K562 (cell line): Measurements from ENCODE around the gene PLXDC2. TPM values are rescaled to one million over a fixed set of nuclear protein-coding genes. Genes with fewer than 3 reads are reported as not detected.

Experiments
- ATAC-seq: fragments of 200-7000 bp; cut with Tn5 transposase; 3 replicates; pipeline ENCODE4 v1.9.1; 2020; ENCODE audit warnings: moderate library complexity
- BruUV-seq: library from RNA; stranded (reverse); fragments of 400-500 nt; replicated peaks from 2 replicates; lab custom pipeline; 2021; lab: Mats Ljungman, UMichigan
- CTCF ChIA-PET: fragments of 300-600 bp; formaldehyde crosslinking; extraction: SDS; loops from one replicate; lab custom pipeline; 2021; ENCODE audit warnings: low intra/inter-chr PET ratio; lab: Yijun Ruan, JAX
- POLR2A ChIA-PET: fragments of 300-600, 350-650 bp; sonication (Branson Sonifier 250); formaldehyde crosslinking; extraction: SDS; loops from one replicate; lab custom pipeline; 2021; ENCODE audit warnings: antibody characterized with exemption, inconsistent platforms; lab: Yijun Ruan, JAX
- DNase-seq, 4 experiments: peaks; one replicate each; pipeline versions ENCODE4 v3.0.0 to v3.0.0-alpha.2; 2011 to 2018; ENCODE audit warnings: low spot score in 3 of 4, mixed read lengths in 3 of 4; ENCODE audit errors: extremely low read depth in 1 of 4
- FAIRE-seq: peaks from 2 replicates; lab custom pipeline; 2011; peaks lifted over from hg19 to GRCh38; lab: Jason Lieb, UNC
- H2AFZ ChIP-seq: 2 replicates; pipeline ENCODE4 v1.6.0; 2011; ENCODE audit warnings: low read depth, low read length, control low read depth, inconsistent platforms
- H3K27ac ChIP-seq: fragments of 200-600 bp; 3 replicates; pipeline ENCODE4 v1.8.0; 2011; ENCODE audit warnings: low read depth, mild to moderate bottlenecking, control low read depth, inconsistent platforms, low read length, moderate library complexity, mixed read lengths; ENCODE audit errors: extremely low read depth
- H3K27me3 ChIP-seq, 2 experiments: fragments of 300-600 bp in 1 of 2; 2 replicates in 1 of 2; 3 replicates in 1 of 2; pipeline versions ENCODE4 v1.6.0 to v1.8.0; 2011; ENCODE audit warnings: inconsistent platforms in 2 of 2, low read length in 2 of 2, mild to moderate bottlenecking in 1 of 2, mixed read lengths in 1 of 2, moderate library complexity in 1 of 2; ENCODE audit not compliant: control insufficient read depth in 2 of 2, insufficient read depth in 2 of 2
- H3K36me3 ChIP-seq: fragments of 300-600 bp; 3 replicates; pipeline ENCODE4 v1.8.0; 2011; ENCODE audit warnings: mild to moderate bottlenecking, low read length, inconsistent platforms; ENCODE audit not compliant: control insufficient read depth, insufficient read depth
- H3K4me1 ChIP-seq, 2 experiments: fragments of 200-600 bp in 1 of 2; replicated peaks in 1 of 2; 2 replicates in 1 of 2; 3 replicates in 1 of 2; pipeline versions ENCODE4 v1.5.1 to v1.8.0; 2011; ENCODE audit warnings: inconsistent platforms in 2 of 2, low read length in 2 of 2, mild to moderate bottlenecking in 1 of 2, mixed read lengths in 1 of 2, moderate library complexity in 1 of 2; ENCODE audit not compliant: control insufficient read depth in 2 of 2, insufficient read depth in 2 of 2
- H3K4me2 ChIP-seq: 2 replicates; pipeline ENCODE4 v1.6.1; 2011; ENCODE audit warnings: low read length, control low read depth, inconsistent platforms, mixed read lengths; ENCODE audit not compliant: insufficient read depth
- H3K4me3 ChIP-seq: fragments of 200-600 bp; sonication (generic), shearing (Covaris generic); 2 replicates; pipeline ENCODE4 v1.5.1; 2016; ENCODE audit warnings: control low read depth, inconsistent platforms
- H3K79me2 ChIP-seq: fragments of 200-600 bp; 3 replicates; pipeline ENCODE4 v1.8.0; 2011; ENCODE audit warnings: low read length, inconsistent platforms; ENCODE audit not compliant: control insufficient read depth, insufficient read depth
- H3K9ac ChIP-seq, 2 experiments: 2 replicates each; pipeline versions ENCODE4 v1.6.0 to v1.6.1; 2011; ENCODE audit warnings: low read depth in 2 of 2, low read length in 2 of 2, control low read depth in 1 of 2, inconsistent platforms in 1 of 2, mild to moderate bottlenecking in 1 of 2, mixed read lengths in 1 of 2; ENCODE audit not compliant: insufficient read depth in 1 of 2
- H3K9me1 ChIP-seq: one replicate; pipeline ENCODE4 v1.6.0; 2011; ENCODE audit warnings: inconsistent platforms, mild to moderate bottlenecking, low read length, moderate library complexity; ENCODE audit not compliant: control insufficient read depth, insufficient read depth
- H3K9me3 ChIP-seq: replicated peaks from 2 replicates; pipeline ENCODE4 v1.5.1; 2011; ENCODE audit warnings: low read depth, low read length, inconsistent platforms; ENCODE audit not compliant: control insufficient read depth, insufficient read depth
- H4K20me1 ChIP-seq: replicated peaks from 2 replicates; pipeline ENCODE4 v1.6.1; 2011; ENCODE audit warnings: low read length, inconsistent platforms, mixed read lengths; ENCODE audit not compliant: control insufficient read depth, insufficient read depth
- DLX4 ChIP-seq: fragments of 250-450 bp; sonication (Bioruptor Pico); IDR thresholded peaks from 2 replicates; pipeline ENCODE4 v1.6.1; 2021; ENCODE audit warnings: mild to moderate bottlenecking
- E2F6 ChIP-seq, 2 experiments: IDR thresholded peaks; 2 replicates each; pipeline ENCODE4 v1.6.1; 2011; ENCODE audit warnings: borderline replicate concordance in 1 of 2, control low read depth in 1 of 2, low read depth in 1 of 2, low read length in 1 of 2, mild to moderate bottlenecking in 1 of 2, mixed read lengths in 1 of 2, moderate library complexity in 1 of 2; ENCODE audit not compliant: insufficient read depth in 1 of 2, insufficient read length in 1 of 2, poor library complexity in 1 of 2, severe bottlenecking in 1 of 2; ENCODE audit errors: extremely low read depth in 1 of 2
- ETV1 ChIP-seq: fragments of 450-650 bp; conservative IDR thresholded peaks from 2 replicates; pipeline ENCODE4 v1.6.1; 2016; ENCODE audit warnings: missing genetic modification characterization, control low read depth, low read depth, missing compliant biosample characterization
- GTF2F1 ChIP-seq: IDR thresholded peaks from 2 replicates; pipeline ENCODE4 v1.6.1; 2011; ENCODE audit warnings: low read depth, low read length, improper control_type of control experiment
- JUND ChIP-seq, 2 experiments: IDR thresholded peaks; 2 replicates in 1 of 2; 3 replicates in 1 of 2; pipeline ENCODE4 v1.6.1; 2011; ENCODE audit warnings: borderline replicate concordance in 2 of 2, low read depth in 2 of 2, low read length in 2 of 2, improper control_type of control experiment in 1 of 2, missing biosample characterization in 1 of 2, missing genetic modification characterization in 1 of 2, missing genetic modification reagents in 1 of 2
- MEIS2 ChIP-seq: fragments of 450-650 bp; IDR thresholded peaks from 2 replicates; pipeline ENCODE4 v1.6.1; 2014; ENCODE audit warnings: mild to moderate bottlenecking; ENCODE audit not compliant: partially characterized antibody
- NEUROD1 ChIP-seq: fragments of 150-350 bp; IDR thresholded peaks from 2 replicates; pipeline ENCODE4 v1.6.1; 2014; ENCODE audit warnings: borderline replicate concordance, low read length, low read depth; ENCODE audit not compliant: partially characterized antibody
- RREB1 ChIP-seq: fragments of 250-450 bp; sonication (Bioruptor Pico); IDR thresholded peaks from 2 replicates; pipeline ENCODE4 v1.4.0; 2020
- SNAPC5 ChIP-seq: fragments of 250-450 bp; sonication (Bioruptor Pico); IDR thresholded peaks from 2 replicates; pipeline ENCODE4 v1.8.0; 2021; ENCODE audit warnings: moderate library complexity, mild to moderate bottlenecking, inconsistent platforms
- USF1 ChIP-seq: sonication (generic); formaldehyde crosslinking; IDR thresholded peaks from 2 replicates; pipeline ENCODE4 v1.9.0; 2022; ENCODE audit warnings: mild to moderate bottlenecking, missing genetic modification reagents
- ZNF282 ChIP-seq: sonication (generic); formaldehyde crosslinking; IDR thresholded peaks from 2 replicates; pipeline ENCODE4 v1.8.1; 2023; ENCODE audit warnings: missing genetic modification reagents
- ZNF408 ChIP-seq: fragments of 250-450 bp; sonication (Bioruptor Pico); IDR thresholded peaks from 2 replicates; pipeline ENCODE4 v1.4.0; 2020; ENCODE audit warnings: low read depth, mild to moderate bottlenecking, moderate library complexity
- WGBS: fragments of 100-300 bp; shearing (Covaris generic); methylation state at CpG from one replicate; pipeline ENCODE4 v1.1.6; 2016; ENCODE audit warnings: low coverage, mixed read lengths; ENCODE audit not compliant: insufficient coverage; ENCODE audit errors: missing lambda C conversion rate; 5-methylcytosine and 5-hydroxymethylcytosine counted together
- in situ Hi-C: fragments of 300-500 bp; cut with MboI; formaldehyde crosslinking; loops from 4 replicates; pipeline ENCODE4 v1.15.0; 2018; ENCODE audit warnings: inconsistent platforms, mixed read lengths
- intact Hi-C: fragments of 100-400 bp; cut with micrococcal nuclease; formaldehyde crosslinking; loops from 2 replicates; pipeline ENCODE4 v1.14.2; 2022
- polyA plus RNA-seq, 8 experiments: library from polyadenylated mRNA; depleted of rRNA in 4 of 8; stranded (reverse) in 5 of 8; unstranded in 3 of 8; fragments of >200 nt; fragmentation: Nextera tagmentation in 2 of 8; fragmentation: Illumina TruSeq in 1 of 8; extraction: Ambion mirVana in 2 of 8; extraction: Trizol in 1 of 8; gene quantifications; 2 replicates each; pipeline versions ENCODE4 v1.2.1 to v1.2.3, GENCODE V29; 2011 to 2014; ENCODE audit warnings: inconsistent platforms in 1 of 8, missing spikeins in 1 of 8
- total RNA-seq, 7 experiments: library from RNA; depleted of rRNA in 6 of 7; stranded (reverse); fragments of >200 nt in 6 of 7; fragmentation: Illumina TruSeq in 2 of 7; extraction: Trizol in 2 of 7; gene quantifications; 2 replicates each; pipeline versions ENCODE4 v1.2.1 to v1.2.3, GENCODE V29; 2011 to 2021; ENCODE audit warnings: low replicate concordance in 1 of 7

The PLXDC2 gene
- total and polyA plus RNA-seq, 9 of the 15 experiments (the other 6 are each of a cell fraction or from before 2014, with no cell fraction given) = 0.01 to 0.33 (median 0.10) TPM; not detected in 3

GRCh38 chr10:20005638-20006037 lies 189.4 kb downstream of the PLXDC2 start:
- in situ Hi-C loops = no loop called here
- FAIRE-seq = no peak
- 0% methylated on average over 7 of the region's 8 CpGs for WGBS
- TF ChIP-seq ZNF282 (CRISPR knock-in tag) (no peak), SNAPC5 (CRISPR knock-in tag) (no peak), ETV1 (tag) (no peak), RREB1 (no peak), JUND (IDR thresholded peaks at IDR 0.05; ENCODE audit: borderline replicate concordance, low read depth, low read length) (no peak), JUND (tag; IDR thresholded peaks at IDR 0.05; ENCODE audit: borderline replicate concordance, low read depth, low read length) (no peak), DLX4 (CRISPR knock-in tag) (no peak), ZNF408 (no peak), USF1 (CRISPR knock-in tag) (no peak), GTF2F1 (no peak), MEIS2 (no peak), E2F6 (IDR thresholded peaks at IDR 0.05; ENCODE audit: borderline replicate concordance in 1 of 2, extremely low read depth in 1 of 2, insufficient read depth in 1 of 2, insufficient read length in 1 of 2, low read depth in 1 of 2, low read length in 1 of 2, poor library complexity in 1 of 2, severe bottlenecking in 1 of 2) (no peak), NEUROD1 (no peak)

More at GRCh38 chr10:20005638-20006037, 189.4 kb downstream of the PLXDC2 start:
- Histone ChIP-seq H3K9me3 (no peaks in the 10 kb centered on the region), H3K4me1 (no peaks in the 10 kb centered on the region), H3K27ac (no peak overlapping the region), H2AFZ (no peak overlapping the region), H3K36me3 (no peaks in the 10 kb centered on the region), H3K4me2 (no peak overlapping the region), H4K20me1 (no peaks in the 10 kb centered on the region), H3K27me3 (no peaks in the 10 kb centered on the region), H3K4me3 (no peak overlapping the region), H3K79me2 (no peaks in the 10 kb centered on the region), H3K9me1 (no peaks in the 10 kb centered on the region), H3K9ac (no peak overlapping the region)
- ATAC-seq = no peak
- intact Hi-C loops = no loop called here
- BruUV-seq = no TSS peak
- DNase-seq = no peak
- POLR2A ChIA-PET = no interaction called here
- CTCF ChIA-PET = no interaction called here
